GM19452 (cell line): ENCODE results near the gene OR5P2.
"Not testable (repeated sequence)": the region's sequence is repeated elsewhere in the genome, so short reads cannot be mapped to it uniquely, and the experiment has no call there.

Experiments
- ATAC-seq: cut with Tn5 transposase; IDR thresholded peaks from one replicate; pipeline ENCODE4 v1.9.1; 2021; ENCODE audit not compliant: unreplicated experiment

OR5P2 gene, protein sequence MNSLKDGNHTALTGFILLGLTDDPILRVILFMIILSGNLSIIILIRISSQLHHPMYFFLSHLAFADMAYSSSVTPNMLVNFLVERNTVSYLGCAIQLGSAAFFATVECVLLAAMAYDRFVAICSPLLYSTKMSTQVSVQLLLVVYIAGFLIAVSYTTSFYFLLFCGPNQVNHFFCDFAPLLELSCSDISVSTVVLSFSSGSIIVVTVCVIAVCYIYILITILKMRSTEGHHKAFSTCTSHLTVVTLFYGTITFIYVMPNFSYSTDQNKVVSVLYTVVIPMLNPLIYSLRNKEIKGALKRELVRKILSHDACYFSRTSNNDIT

DNA sequence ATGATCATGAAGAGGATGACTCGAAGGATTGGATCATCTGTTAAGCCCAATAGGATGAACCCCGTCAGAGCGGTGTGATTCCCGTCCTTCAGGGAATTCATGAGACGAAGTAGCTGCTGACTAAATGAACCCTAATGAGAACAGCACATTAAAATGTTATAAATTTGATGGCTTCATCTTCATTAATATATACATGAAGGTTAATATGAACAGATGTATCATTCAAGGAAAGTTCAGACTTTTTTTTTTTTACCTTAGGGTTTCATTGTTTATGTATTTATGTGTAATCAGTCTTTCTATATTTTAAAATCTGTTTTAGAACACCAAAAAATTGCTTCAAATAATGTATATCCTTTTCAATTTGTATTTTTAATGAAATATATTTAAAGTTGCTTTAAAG is at the start of gene OR5P2:
Gene OR5P2, minus strand, starts transcription at position 101 of the 400 bp plus-strand sequence. Its CDS starts 0 bp downstream, at position 101.
- ATAC-seq = no peak

DNA sequence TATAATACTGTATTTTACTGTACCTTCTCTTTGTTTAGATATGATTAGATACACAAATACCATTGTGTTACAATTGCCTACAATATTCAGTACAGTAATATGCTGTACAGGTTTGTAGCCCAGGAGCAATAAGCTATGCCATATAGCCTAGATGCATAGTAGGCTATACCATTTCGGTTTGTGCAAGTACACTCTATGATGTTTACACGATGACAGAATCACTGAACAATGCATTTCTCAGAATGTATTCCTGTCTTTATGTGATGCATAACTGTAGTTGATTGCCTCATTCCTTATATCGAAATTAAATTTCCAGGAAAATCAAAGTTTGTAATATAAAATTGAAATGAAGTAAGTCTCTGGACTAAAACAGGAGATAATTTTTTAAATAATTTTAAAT is 49.3 kb upstream of the OR5P2 start:
- no peak for ATAC-seq

DNA sequence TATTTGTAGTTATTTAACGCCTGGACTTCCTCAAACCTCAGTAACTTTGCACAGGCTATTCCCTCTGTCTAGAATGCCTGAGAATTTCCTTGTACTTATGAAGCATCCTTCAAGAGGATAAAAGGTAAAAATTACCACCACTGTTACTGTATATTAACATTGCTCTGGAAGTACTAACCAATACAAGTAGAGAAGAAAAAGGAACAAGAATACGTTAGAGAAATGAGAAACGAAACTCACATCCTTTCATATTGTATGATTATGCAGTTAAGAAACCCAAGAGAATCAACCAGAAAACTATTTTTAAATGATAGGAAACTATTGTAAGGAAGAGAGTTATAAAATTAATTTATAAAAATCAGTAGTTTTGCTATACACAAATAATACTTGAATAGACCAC is 48.2 kb upstream of the OR5P2 start:
- ATAC-seq = no peak

DNA sequence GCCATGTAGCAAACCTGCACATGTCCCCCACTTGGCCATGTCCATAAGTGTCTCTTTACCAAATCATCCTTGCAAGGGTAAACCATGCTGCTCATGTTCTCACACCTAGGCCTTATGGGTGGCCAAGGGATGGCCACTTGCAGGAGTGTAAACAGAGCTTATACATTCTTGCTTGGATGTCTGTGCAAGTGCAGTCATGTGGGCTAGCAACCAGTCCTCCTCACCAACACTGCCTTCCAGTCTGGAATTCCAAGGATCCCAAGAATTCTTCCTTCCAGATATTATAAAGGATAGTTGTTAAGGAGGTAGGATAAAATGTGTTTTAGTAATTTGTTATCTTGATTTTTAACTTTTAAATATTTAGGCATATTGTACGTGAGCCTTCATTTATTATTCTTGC is 47.8 kb upstream of the OR5P2 start:
- no peak for ATAC-seq

DNA sequence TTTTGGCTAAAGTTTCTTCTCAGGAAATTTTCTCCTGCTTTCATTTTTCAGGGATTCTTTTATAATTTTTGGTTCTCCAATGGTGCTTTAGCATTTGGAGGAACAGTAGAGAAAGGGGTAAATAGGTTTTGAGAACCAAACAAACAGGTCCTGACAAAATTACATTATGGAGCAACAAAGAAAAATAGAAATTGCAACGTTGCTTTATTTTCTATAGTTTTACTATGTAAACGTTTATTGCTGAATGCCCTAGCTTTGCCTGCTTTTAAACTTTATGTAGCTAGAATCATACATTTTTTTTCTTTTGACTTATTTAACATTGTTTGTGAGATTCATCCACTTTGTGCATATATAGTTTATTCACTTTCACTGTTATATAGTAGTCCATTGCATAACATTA is 43.8 kb upstream of the OR5P2 start:
- no peak for ATAC-seq

DNA sequence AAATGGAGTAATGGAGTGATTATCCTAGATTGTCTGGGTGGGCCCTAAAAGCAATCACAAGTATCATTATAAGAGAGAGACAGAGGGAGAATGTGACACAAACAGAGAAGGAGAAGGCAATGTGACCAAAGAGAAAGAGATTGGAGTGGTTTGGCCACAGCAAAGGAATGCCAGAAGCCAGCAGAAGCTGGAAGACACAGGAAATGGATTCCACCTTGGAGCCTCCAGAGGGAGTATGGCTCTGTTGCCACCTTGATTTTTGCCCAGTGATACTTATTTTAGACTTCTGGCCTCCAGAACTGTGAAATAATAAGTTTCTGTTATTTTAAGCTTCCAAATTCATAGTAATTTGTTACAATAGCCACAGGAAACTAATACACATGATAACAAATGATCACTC is 36.8 kb upstream of the OR5P2 start:
- ATAC-seq = no peak

DNA sequence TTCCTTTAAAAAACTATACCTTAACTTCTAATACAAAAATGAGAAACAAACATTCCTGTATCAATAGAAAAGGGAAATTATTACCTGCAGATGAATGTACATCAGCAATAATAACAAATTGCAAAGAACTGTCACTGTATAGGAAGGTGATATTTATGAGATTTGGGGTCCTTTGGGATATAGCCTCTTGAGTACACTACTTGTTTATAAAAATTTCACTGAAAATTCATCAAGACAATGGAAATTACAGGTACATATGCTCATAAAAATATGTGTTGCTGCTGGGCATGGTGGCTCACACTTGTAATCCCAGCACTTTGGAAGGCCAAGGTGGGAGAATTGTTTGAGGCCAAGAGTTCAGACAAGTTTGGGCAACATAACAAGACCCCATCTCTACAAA is 34.0 kb upstream of the OR5P2 start, which contains the start of gene OR5P3:
Gene OR5P3, minus strand, starts transcription at position 101 of the 400 bp plus-strand sequence.
- no peak for ATAC-seq

DNA sequence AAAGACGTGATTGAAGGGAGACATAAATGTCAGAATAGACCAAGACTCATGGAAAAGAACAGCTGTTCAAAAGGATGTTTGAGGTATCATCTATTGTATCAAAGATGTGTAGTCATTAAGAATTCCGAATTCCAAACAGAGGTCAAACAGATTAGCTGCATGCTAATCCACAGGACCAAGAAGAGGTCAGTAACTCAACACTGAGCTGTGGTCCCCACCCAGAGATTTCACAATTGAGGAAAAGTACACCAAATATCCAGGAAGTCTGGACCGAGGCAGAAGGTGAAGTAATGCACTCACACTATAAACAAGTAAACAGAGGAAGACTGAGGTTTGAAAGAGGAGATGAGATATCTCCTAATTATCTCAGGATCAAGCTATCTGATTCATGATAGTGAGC is 29.6 kb upstream of the OR5P2 start:
- no peak for ATAC-seq

DNA sequence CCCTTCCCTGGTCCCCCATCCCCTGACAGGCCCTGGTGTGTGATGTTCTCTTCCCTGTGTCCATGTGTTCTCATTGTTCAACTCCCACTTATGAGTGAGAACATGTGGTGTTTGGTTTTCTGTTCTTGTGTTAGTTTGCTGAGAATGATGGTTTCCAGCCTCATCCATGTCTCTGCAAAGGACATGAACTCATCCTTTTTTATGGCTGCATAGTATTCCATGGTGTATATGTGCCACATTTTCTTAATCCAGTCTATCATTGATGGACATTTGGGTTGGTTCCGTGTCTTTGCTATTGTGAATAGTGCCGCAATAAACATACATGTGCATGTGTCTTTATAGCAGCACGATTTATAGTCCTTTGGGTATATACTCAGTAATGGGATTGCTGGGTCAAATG is 23.7 kb upstream of the OR5P2 start:
- not testable (repeated sequence) for ATAC-seq

DNA sequence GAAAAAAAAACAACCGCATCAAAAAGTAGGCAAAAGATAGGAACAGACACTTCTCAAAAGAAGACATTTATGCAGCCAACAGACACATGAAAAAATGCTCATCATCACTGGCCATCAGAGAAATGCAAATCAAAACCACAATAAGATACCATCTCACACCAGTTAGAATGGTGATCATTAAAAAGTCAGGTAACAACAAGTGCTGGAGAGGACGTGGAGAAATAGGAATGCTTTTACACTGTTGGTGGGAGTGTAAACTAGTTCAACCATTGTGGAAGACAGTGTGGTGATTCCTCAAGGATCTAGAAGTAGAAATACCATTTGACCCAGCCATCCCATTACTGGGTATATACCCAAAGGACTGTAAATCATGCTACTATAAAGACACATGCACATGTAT is 18.2 kb upstream of the OR5P2 start:
- not testable (repeated sequence) for ATAC-seq

DNA sequence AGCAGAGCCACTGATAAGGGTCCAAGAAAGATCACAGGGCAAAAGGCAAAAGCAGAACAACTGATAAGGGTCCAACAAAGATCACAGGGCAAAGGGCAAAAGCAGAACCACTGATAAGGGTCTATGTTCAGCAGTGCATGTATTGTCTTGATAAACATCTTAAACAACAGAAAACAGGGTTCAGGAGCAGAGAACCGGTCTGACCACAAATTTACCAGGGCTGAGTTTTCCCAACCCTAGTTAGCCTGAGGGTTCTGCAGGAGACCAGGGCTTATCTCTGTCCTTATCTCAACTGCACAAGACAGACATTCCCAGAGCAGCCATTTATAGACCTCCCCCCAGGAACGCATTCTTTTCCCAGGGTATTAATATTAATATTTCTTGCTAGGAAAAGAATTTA is 13.6 kb upstream of the OR5P2 start:
- ATAC-seq = not testable (repeated sequence)

DNA sequence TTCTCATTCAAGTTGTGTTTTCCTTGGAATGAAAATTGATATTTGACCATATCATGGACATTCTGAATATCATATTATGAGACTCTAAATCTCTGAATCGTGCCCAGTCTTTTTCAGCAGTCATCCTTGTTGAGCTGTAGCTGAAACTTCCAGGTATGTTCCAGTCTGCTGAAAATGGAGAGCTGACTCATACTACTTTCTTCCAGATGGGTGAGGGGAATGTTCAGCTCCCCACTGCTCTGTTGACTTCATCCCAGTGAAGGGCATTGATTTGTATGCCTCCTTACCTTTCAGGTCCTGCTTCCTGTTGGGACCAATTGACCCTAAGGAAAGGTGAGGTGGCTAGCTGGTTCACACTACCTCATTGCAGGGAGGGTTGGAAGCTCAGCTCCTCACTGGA is 3.5 kb downstream of the OR5P2 start:
- no peak for ATAC-seq

DNA sequence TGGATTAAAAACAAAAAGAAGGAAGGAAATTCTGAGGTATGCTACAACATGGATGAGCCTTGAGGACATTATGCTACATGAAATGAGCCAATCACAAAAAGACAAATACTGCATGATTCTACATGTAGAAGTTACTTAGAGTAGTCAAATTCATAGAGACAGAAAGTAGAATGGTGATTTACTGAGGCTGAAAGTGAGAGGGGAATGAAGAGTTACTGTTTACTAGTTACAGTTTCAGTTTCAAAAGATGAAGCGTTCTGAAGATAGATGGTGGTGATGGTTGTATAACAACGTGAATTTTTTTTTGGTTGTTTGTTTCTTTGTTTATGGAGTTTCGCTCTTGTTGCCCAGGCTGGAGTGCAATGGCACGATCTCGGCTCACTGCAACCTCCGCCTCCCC is 9.5 kb downstream of the OR5P2 start:
- peak; percentile 99 for ATAC-seq

DNA sequence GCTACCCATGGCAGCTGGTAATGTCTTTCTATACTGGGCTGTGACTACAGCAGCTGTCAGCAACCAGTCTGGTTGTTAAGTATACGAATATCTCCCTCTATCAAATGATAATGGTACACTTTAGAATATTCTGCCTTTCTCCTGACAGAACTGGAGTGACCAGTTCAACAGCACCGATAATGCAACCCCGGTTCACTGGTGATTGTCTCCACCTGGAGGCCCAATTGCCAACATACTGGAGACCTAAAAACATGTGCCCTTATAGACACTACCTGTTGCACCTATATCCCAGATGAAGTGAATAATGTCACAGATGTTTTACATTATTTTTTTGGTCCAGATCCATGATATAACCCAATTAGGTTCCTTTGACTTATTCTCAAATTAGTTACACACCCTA is 21.1 kb downstream of the OR5P2 start:
- no peak for ATAC-seq

DNA sequence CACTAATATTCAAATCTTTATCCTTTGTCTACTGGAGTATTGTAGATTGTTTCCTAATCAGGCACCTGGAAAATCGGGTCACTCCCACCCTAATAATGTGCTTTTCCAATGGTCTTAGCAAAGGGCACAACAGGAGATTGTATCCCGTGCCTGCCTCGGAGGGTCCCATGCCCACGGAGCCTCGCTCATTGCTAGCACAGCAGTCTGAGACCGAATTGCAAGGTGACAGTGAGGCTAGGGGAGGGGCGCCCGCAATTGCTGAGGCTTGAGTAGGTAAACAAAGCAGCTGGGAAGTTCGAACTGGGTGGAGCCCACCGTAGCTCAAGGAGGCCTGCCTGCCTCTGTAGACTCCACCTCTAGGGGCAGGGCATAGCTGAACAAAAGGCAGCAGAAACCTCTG is 32.4 kb downstream of the OR5P2 start:
- not testable (repeated sequence) for ATAC-seq

DNA sequence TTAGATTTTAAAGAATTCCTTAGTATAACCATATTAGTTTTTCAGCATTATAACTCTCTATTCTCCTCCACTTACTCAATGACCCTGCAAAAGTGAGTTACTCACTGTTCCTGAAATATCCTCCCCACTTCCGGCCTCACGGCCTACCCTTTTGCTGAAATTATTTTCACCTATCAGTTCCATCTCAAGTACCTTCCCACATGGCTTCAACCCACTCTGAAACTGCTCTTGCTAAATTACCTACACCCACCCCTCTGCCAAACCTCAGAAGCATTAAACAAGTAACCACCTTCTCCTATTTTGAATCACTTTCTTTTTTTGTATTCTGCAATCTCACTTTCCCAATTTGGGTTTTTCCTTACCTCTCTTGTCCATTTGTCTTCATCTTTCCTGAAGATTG is 37.7 kb downstream of the OR5P2 start:
- ATAC-seq = peak; percentile 78

DNA sequence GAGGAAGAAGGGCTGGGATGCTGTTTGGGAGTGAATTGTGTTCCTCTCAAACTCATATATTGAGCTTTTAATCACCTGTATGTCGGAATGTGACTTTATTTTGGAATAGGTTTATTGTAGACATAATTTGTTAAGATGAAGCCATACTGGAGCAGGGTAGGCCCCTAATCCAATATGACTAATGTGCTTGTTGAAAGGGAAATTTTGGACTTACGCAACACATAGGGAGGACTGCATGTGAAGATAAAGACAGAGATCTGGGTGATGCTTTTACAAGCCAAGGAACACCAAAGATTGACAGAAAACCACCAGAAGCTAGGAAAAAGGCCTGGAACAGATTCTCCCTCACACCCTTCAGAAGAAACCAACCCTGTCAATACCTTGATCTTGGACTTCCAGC is 47.3 kb downstream of the OR5P2 start:
- ATAC-seq = no peak
